ENCODE results near the gene EPHA7.

Gene EPHA7

GRCh38 chr6:93323630-93324029 is 95.7 kb downstream of the EPHA7 start:
- H3K4me3 ChIP-seq (ENCODE audit: low read length), result no peak overlapping the region
- no peak for TF ChIP-seq ZNF274 (IDR thresholded peaks at IDR 0.05; ENCODE audit: low read depth, low read length)

GRCh38 chr6:93322651-93323050 is 96.7 kb downstream of the EPHA7 start:
- no peak overlapping the region for H3K4me3 ChIP-seq (ENCODE audit: low read length)
- TF ChIP-seq ZNF274 (IDR thresholded peaks at IDR 0.05; ENCODE audit: low read depth, low read length), result no peak

GRCh38 chr6:93319304-93319703 is 100.1 kb downstream of the EPHA7 start:
- no peak for TF ChIP-seq ZNF274 (IDR thresholded peaks at IDR 0.05; ENCODE audit: low read depth, low read length)
- no peak overlapping the region for H3K4me3 ChIP-seq (ENCODE audit: low read length)

GRCh38 chr6:93318121-93318520 is 101.2 kb downstream of the EPHA7 start:
- TF ChIP-seq ZNF274 (IDR thresholded peaks at IDR 0.05; ENCODE audit: low read depth, low read length), result no peak
- H3K4me3 ChIP-seq (ENCODE audit: low read length), result no peak overlapping the region

- no peak overlapping the region for H3K4me3 ChIP-seq (ENCODE audit: low read length)
- no peak for TF ChIP-seq ZNF274 (IDR thresholded peaks at IDR 0.05; ENCODE audit: low read depth, low read length)
These were observed 101.8 kb downstream of the EPHA7 start for GRCh38 chr6:93317592-93317991.

- H3K4me3 ChIP-seq (ENCODE audit: low read length), result no peak overlapping the region
- no peak for TF ChIP-seq ZNF274 (IDR thresholded peaks at IDR 0.05; ENCODE audit: low read depth, low read length)
These were observed 111.6 kb downstream of the EPHA7 start for GRCh38 chr6:93307505-93308409.

GRCh38 chr6:93305088-93305487 is 114.3 kb downstream of the EPHA7 start:
- no peak for TF ChIP-seq ZNF274 (IDR thresholded peaks at IDR 0.05; ENCODE audit: low read depth, low read length)
- no peak overlapping the region for H3K4me3 ChIP-seq (ENCODE audit: low read length)

- H3K4me3 ChIP-seq (ENCODE audit: low read length), result no peak overlapping the region
- TF ChIP-seq ZNF274 (IDR thresholded peaks at IDR 0.05; ENCODE audit: low read depth, low read length), result no peak
These were observed 114.9 kb downstream of the EPHA7 start for GRCh38 chr6:93304505-93304904.

- H3K4me3 ChIP-seq (ENCODE audit: low read length), result no peak overlapping the region
- TF ChIP-seq ZNF274 (IDR thresholded peaks at IDR 0.05; ENCODE audit: low read depth, low read length), result no peak
These were observed 118.7 kb downstream of the EPHA7 start for GRCh38 chr6:93300661-93301060.

- no peak overlapping the region for H3K4me3 ChIP-seq (ENCODE audit: low read length)
These were observed 119.7 kb downstream of the EPHA7 start for GRCh38 chr6:93299622-93300021.

GRCh38 chr6:93295631-93296030 is 123.7 kb downstream of the EPHA7 start:
- no peak for TF ChIP-seq ZNF274 (IDR thresholded peaks at IDR 0.05; ENCODE audit: low read depth, low read length)
- no peak overlapping the region for H3K4me3 ChIP-seq (ENCODE audit: low read length)

More at GRCh38 chr6:93299622-93300021, 119.7 kb downstream of the EPHA7 start:
- no peak for TF ChIP-seq ZNF274 (IDR thresholded peaks at IDR 0.05; ENCODE audit: low read depth, low read length)

GRCh38 chr6:93294879-93295278 is 124.5 kb downstream of the EPHA7 start:
- H3K4me3 ChIP-seq (ENCODE audit: low read length), result no peak overlapping the region
- no peak for TF ChIP-seq ZNF274 (IDR thresholded peaks at IDR 0.05; ENCODE audit: low read depth, low read length)

GRCh38 chr6:93293872-93294271 is 125.5 kb downstream of the EPHA7 start:
- no peak for TF ChIP-seq ZNF274 (IDR thresholded peaks at IDR 0.05; ENCODE audit: low read depth, low read length)
- no peak overlapping the region for H3K4me3 ChIP-seq (ENCODE audit: low read length)

GRCh38 chr6:93293460-93293859 is 125.9 kb downstream of the EPHA7 start:
- no peak overlapping the region for H3K4me3 ChIP-seq (ENCODE audit: low read length)
- no peak for TF ChIP-seq ZNF274 (IDR thresholded peaks at IDR 0.05; ENCODE audit: low read depth, low read length)

- H3K4me3 ChIP-seq (ENCODE audit: low read length), result no peak overlapping the region
- TF ChIP-seq ZNF274 (IDR thresholded peaks at IDR 0.05; ENCODE audit: low read depth, low read length), result no peak
These were observed 136.8 kb downstream of the EPHA7 start for GRCh38 chr6:93282521-93283031.

Measured in GM08714 (cell line).